Aorta (tissue), 5 donors: ENCODE measurements around the gene HARBI1. TPM values are rescaled to one million over a fixed set of nuclear protein-coding genes. Genes with fewer than 3 reads are reported as not detected.

Experiments
- ATAC-seq: fragments of 200-7000 bp; cut with Tn5 transposase; one replicate; pipeline ENCODE4 v1.9.1; 2022; ENCODE audit warnings: moderate library complexity; ENCODE audit not compliant: low FRiP score
- DNase-seq, 2 donors: peaks; one replicate each; pipeline ENCODE4 v3.0.0-alpha.2; 2020
- H3K27ac ChIP-seq, 2 donors: one replicate each; pipeline ENCODE4 v1.5.1; 2013; ENCODE audit warnings: low read length in 2 of 2, mild to moderate bottlenecking in 2 of 2, moderate library complexity in 2 of 2, control low read depth in 1 of 2, inconsistent platforms in 1 of 2, low read depth in 1 of 2
- H3K27me3 ChIP-seq, 2 donors: one replicate each; pipeline ENCODE4 v1.6.1; 2013; ENCODE audit warnings: control low read depth in 1 of 2, low read length in 1 of 2, mild to moderate bottlenecking in 1 of 2, moderate library complexity in 1 of 2; ENCODE audit not compliant: insufficient read depth in 2 of 2, control insufficient read depth in 1 of 2
- H3K36me3 ChIP-seq, 2 donors: one replicate each; pipeline ENCODE4 v1.6.1; 2013; ENCODE audit warnings: control low read depth in 1 of 2, low read length in 1 of 2, mild to moderate bottlenecking in 1 of 2; ENCODE audit not compliant: insufficient read depth in 2 of 2, control insufficient read depth in 1 of 2
- H3K4me1 ChIP-seq, 2 donors: one replicate each; pipeline ENCODE4 v1.6.1; 2013; ENCODE audit warnings: low read length in 2 of 2, control low read depth in 1 of 2, mild to moderate bottlenecking in 1 of 2, moderate library complexity in 1 of 2; ENCODE audit not compliant: insufficient read depth in 2 of 2, control insufficient read depth in 1 of 2
- H3K4me3 ChIP-seq, 2 donors: one replicate each; pipeline ENCODE4 v1.5.1; 2013; ENCODE audit warnings: low read length in 2 of 2, control low read depth in 1 of 2, mild to moderate bottlenecking in 1 of 2
- H3K9me3 ChIP-seq: one replicate; pipeline ENCODE4 v1.6.1; 2013; ENCODE audit warnings: mild to moderate bottlenecking, low read length; ENCODE audit not compliant: control insufficient read depth
- WGBS, 2 donors: extraction: QIAGEN DNeasy Blood & Tissue Kit; methylation state at CpG; one replicate each; pipeline ENCODE4 v1.1.7; 2013; 5-methylcytosine and 5-hydroxymethylcytosine counted together
- intact Hi-C, 2 donors: fragments of 100-400 bp; cut with DNase I; formaldehyde crosslinking; loops; one replicate each; pipeline versions ENCODE4 v1.14.2 to v1.15.0; 2022
- long read RNA-seq, 2 donors: library from polyadenylated mRNA; unstranded; transcript quantifications; one replicate each; pipeline ENCODE4 v2.0.0, GENCODE V29; 2020 to 2021
- polyA plus RNA-seq, 2 donors: library from polyadenylated mRNA; stranded (reverse); fragments of 200-250 nt; gene quantifications; one replicate each; pipeline ENCODE4 v1.2.3, GENCODE V29; 2013
- total RNA-seq, 2 donors: library from RNA; stranded (reverse); fragmentation: NEBNext Ultra II Directional; extraction: Animal tissue kit (Norgen Biotek cat#: 25700); gene quantifications; one replicate each; pipeline ENCODE4 v1.2.1, GENCODE V29; 2021
- donor health status: healthy with polysubstance abuse.
- donor health status: Bipolar disorder and iron deficiency.
- donor health status: DM: no; HTN: no; CAD: no.
- donor health status: DM: no; HTN: no; CAD: no.
- donor health status: DM: yes; HTN: yes; CAD: no.

Gene HARBI1, protein sequence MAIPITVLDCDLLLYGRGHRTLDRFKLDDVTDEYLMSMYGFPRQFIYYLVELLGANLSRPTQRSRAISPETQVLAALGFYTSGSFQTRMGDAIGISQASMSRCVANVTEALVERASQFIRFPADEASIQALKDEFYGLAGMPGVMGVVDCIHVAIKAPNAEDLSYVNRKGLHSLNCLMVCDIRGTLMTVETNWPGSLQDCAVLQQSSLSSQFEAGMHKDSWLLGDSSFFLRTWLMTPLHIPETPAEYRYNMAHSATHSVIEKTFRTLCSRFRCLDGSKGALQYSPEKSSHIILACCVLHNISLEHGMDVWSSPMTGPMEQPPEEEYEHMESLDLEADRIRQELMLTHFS
- total RNA-seq (1 to 10 TPM; 2.3 to 3.0 TPM), polyA plus RNA-seq (1 to 10 TPM; 2.1 to 2.3 TPM)
- long read RNA-seq, donor 1, transcript HARBI1-201 (3 exons, 1,967 nt): major isoform, 8 of 11 reads
- long read RNA-seq, donor 1, partial matches to known transcripts: 0 of 11 reads
- long read RNA-seq, donor 1, other reads (novel, unspliced or antisense): 3 of 11 reads
- long read RNA-seq, donor 2, partial matches to known transcripts: 0 of 1 reads
- long read RNA-seq, donor 2, other reads (novel, unspliced or antisense): 0 of 1 reads

DNA sequence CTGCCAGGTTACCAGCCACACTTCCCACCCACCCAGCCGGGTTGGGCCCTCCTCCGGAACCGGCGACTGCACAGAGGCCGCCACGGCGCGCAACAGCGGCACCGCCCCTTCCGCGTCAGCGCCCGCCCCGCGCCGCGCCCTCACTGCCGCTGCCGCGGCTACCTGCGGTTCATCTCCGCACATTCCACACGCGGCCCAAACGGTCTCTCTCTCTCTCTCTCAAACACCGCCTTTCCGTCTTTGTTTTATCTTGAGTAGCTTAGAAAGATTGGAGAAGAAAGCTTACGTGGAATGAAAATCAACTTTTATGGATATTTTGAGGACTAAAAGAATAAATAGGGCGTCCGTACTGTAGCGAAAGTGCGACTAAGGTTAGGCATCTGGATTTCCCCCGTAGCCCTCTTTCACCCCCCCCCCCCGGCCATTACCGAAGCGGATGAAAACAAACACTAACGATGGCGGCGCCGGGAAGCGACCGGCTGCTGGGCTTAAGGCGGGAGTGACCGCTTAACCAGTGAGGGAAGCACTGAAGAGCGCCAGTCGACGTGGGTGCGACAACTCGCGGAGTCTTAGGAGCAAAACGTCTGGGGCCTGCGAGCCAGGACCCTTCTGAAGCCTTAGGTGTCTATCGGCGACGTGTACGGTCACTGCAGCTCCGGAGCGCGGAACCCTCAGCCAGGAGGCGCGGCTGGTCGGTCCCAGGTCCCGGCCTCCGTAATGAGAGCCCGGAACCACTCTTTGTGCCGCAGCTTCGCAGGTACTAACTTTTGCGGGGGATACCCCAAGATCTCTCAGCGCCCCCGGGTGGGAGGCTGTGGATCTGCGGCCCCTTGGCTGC lies at the start of gene HARBI1, which contains the start of gene ATG13:
HARBI1 (minus strand) TSS at position 94 of the 838 bp plus-strand sequence. CDS start 990 bp downstream, outside the sequence.
ATG13 (plus strand) TSS at position 420 of the 838 bp plus-strand sequence. CDS start 26,739 bp downstream, outside the sequence.
- 0% methylated on average over 71 to 72 of the region's 72 CpGs for WGBS, 2 donors
- Histone ChIP-seq H3K4me3 (peak within 1 kb of the TSS; percentile 95 to 100), H3K27me3 (no peaks in the 10 kb centered on the region), H3K36me3 (no peaks in the 10 kb centered on the region), H3K27ac (peak within 1 kb of the TSS; percentile 80 to 96), H3K4me1 (peaks cover 0 to 2% of the 10 kb centered on the region in 2 donors), H3K9me3 (no peaks in the 10 kb centered on the region)
- intact Hi-C loops: loop anchor here in 1 of 2 donors (5.0 to 10.0 kb wide), 2 partner anchors 73 to 225 kb away; partner anchors contain the start of gene CHRM4
- DNase-seq (peak; percentile 92 to 96), ATAC-seq (peak; percentile 99)

DNA sequence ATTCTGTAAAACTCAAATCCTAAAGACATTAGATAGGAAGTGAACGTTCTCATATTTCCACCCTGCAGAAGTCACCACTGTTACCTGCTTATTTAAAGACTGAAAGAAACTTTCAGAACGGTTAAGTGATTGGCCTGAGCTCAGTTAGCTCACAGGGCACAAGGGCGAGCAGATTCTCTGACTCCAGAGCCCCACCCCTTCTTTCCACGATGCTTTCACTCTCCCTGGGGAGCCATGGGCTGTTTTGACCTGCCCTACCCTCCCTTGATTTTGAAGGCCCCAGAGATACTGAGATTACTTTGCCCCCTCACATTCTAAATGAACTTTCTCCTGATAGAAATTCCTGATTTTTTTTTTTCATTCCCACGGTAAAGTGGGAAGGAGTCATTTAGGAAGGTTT lies 49.5 kb upstream of the HARBI1 start:
- WGBS, 2 donors: 19 to 24% methylated on average over 5 of the region's 5 CpGs
- intact Hi-C loops: no loop called here
- Histone ChIP-seq H3K27ac (peak overlapping the region; percentile 48 to 58), H3K4me1 (peaks cover 2 to 5% of the 10 kb centered on the region in 2 donors), H3K9me3 (no peaks in the 10 kb centered on the region), H3K27me3 (no peaks in the 10 kb centered on the region), H3K36me3 (peaks cover 5 to 11% of the 10 kb centered on the region in 2 donors), H3K4me3 (no peak overlapping the region)
- DNase-seq: no peak
- peak; percentile 65 for ATAC-seq

DNA sequence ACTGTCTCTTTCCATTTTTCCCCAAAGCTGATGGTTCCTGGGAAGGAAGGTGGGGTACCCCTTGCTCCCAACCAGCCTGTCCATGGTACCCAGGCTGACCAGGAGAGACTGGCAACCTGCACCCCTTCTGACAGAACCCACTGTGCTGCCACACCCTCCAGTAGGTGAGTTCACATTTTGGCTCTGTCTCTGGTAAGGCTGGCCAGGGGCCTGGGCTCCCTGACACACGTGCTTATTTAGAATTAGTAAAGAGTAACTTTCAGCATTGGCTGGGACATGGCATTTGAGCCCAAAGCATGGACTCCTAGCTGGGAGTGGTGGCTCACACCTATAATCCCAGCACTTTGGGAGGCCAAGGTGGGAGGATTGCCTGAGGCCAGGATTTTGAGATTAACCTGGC lies 48.3 kb upstream of the HARBI1 start:
- Histone ChIP-seq H3K4me3 (no peak overlapping the region), H3K9me3 (no peaks in the 10 kb centered on the region), H3K27me3 (no peaks in the 10 kb centered on the region), H3K4me1 (peaks cover 2 to 5% of the 10 kb centered on the region in 2 donors), H3K27ac (no peak overlapping the region), H3K36me3 (peaks cover 6 to 11% of the 10 kb centered on the region in 2 donors)
- DNase-seq (no peak), ATAC-seq (no peak)
- intact Hi-C loops: no loop called here
- WGBS, 2 donors: 57 to 66% methylated on average over 1 of the region's 1 CpG

DNA sequence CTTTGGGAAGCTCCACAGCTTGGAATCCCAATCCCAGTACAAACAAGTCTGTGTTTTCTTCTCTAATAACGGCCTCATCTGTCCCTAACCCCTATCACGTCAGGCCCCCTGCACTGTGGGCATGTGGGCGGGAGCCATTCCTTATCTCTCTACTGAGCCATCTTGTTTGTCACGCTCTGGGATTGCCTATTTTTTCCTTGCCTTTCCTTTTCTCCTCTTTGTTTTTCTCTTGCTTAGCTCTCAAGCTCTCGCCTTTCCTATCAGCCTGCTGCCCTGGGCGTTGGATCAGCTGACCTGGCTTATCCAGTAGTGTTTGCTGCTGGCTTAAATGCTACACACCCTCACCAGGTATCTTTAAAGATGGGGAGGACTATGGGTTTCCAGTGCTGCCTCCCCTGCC lies 47.6 kb upstream of the HARBI1 start:
- intact Hi-C loops: no loop called here
- Histone ChIP-seq H3K4me1 (peaks cover 2 to 5% of the 10 kb centered on the region in 2 donors), H3K27me3 (no peaks in the 10 kb centered on the region), H3K9me3 (no peaks in the 10 kb centered on the region), H3K27ac (no peak overlapping the region), H3K36me3 (peaks cover 6 to 11% of the 10 kb centered on the region in 2 donors), H3K4me3 (no peak overlapping the region)
- ATAC-seq: no peak
- DNase-seq: no peak
- 69 to 70% methylated on average over 6 of the region's 6 CpGs for WGBS, 2 donors

DNA sequence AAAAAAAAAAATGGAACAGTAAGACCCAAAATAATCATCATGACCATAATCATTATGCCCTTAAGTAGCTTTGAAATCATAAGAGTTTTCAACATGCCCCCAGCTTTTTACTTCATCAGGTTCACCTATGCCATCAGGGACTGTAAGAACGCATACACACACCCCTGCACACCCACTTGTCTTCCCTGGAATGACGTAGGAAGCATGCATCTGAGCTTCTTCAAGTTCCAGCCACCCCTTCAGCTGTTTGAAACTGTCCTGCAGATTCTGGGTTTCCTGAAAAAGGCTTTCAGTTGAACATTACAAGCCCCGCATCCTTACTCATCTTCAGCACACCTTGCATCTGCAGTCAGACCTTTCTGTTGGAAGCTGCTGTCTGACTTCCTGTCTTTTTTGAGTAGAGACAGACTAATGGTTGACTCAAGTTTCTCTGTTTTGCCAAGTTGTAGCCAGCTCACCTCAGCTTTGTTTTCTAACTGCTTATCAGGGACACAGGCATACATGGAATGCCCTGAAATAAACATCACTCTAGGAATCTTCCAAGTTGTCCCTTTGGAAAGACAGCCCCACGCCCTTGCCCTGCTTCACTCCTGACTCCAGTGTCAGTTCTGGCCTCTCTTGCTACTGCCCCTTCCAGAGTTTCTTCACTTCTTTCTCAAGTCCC lies 46.4 kb upstream of the HARBI1 start:
- DNase-seq (no peak), ATAC-seq (no peak)
- WGBS, 2 donors: 88 to 89% methylated on average over 4 of the region's 4 CpGs
- Histone ChIP-seq H3K4me3 (no peak overlapping the region), H3K27ac (no peak overlapping the region), H3K36me3 (peaks cover 8 to 9% of the 10 kb centered on the region in 2 donors), H3K9me3 (no peaks in the 10 kb centered on the region), H3K27me3 (no peaks in the 10 kb centered on the region), H3K4me1 (peaks cover 2 to 5% of the 10 kb centered on the region in 2 donors)
- intact Hi-C loops: no loop called here

DNA sequence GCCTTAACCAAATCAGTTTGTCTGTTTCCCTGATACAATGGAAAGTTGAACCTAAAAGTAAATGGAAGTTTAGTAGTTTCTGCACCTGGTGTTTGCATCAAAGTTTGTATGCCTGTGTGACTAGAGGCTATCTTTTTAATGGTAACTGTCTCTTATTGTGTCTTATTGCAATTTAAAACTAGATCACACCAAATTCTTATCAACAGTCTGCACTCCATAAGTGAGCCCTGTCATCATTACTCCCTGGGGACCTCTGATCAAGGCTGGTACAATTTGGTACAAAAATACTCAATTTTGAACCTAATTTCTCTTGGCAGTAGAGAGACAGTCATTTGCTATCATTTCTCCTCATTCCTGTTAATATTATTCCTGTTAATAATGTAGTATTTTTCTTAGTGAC lies 45.3 kb upstream of the HARBI1 start:
- no peak overlapping the region for H3K27ac ChIP-seq
- peaks cover 6 to 8% of the 10 kb centered on the region in 2 donors for H3K36me3 ChIP-seq
- H3K4me1 ChIP-seq: peaks cover 2 to 5% of the 10 kb centered on the region in 2 donors
- H3K4me3 ChIP-seq: no peak overlapping the region
- DNase-seq: no peak
- intact Hi-C loops: no loop called here
- ATAC-seq: no peak
- H3K27me3 ChIP-seq: no peaks in the 10 kb centered on the region
- H3K9me3 ChIP-seq: no peaks in the 10 kb centered on the region

DNA sequence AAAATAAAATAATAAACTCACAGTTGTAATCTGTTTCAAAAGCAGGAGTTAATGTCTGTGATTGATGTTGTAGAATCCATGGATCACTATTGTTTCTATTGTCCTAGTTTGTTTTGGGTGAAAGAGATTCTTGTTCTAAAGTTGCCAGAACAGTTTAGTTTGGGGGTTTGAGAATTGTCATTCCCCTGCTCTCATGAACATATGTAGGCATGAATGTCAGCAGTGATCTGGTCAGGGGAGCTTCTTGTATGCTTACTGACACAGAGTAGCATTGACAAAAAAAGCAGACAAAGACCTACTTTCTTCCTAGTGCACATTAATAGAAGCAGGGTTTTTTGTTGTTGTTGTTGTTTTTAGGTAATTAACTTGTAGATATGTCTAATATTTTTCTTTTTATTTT lies 44.8 kb upstream of the HARBI1 start:
- no peak for ATAC-seq
- Histone ChIP-seq H3K4me3 (no peak overlapping the region), H3K27me3 (no peaks in the 10 kb centered on the region), H3K27ac (no peak overlapping the region), H3K36me3 (peaks cover 6 to 10% of the 10 kb centered on the region in 2 donors), H3K9me3 (no peaks in the 10 kb centered on the region), H3K4me1 (peaks cover 0 to 3% of the 10 kb centered on the region in 2 donors)
- intact Hi-C loops: no loop called here
- DNase-seq: no peak

DNA sequence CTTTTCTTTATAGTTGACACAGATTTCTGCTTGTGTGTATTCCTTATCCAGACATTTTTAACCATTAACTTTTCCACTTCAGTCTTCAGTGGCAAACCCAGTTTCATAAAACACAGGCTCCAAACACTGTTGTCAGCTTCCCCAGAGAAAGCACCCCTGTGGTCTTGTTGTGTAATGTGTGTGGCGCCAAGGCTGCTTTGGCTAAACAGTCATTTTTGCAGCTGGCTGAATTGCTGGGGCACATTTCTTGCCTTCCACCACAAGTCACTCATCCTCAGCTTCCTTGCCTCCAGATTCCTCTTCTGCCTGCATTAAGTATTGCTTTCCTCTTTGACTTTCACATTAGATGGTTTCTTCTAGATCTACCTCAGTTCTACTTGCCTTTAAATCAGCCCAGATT lies 42.9 kb upstream of the HARBI1 start:
- 87 to 93% methylated on average over 1 of the region's 1 CpG for WGBS, 2 donors
- H3K27me3 ChIP-seq: no peaks in the 10 kb centered on the region
- no peaks in the 10 kb centered on the region for H3K4me1 ChIP-seq
- peaks cover 4 to 18% of the 10 kb centered on the region in 2 donors for H3K36me3 ChIP-seq
- no peak overlapping the region for H3K4me3 ChIP-seq
- intact Hi-C loops: no loop called here
- no peak overlapping the region for H3K27ac ChIP-seq
- ATAC-seq (peak; percentile 55), DNase-seq (no peak)
- no peaks in the 10 kb centered on the region for H3K9me3 ChIP-seq
